ENCODE results near the gene CPLX4. TPM values are rescaled to one million over a fixed set of nuclear protein-coding genes. Genes with fewer than 3 reads are reported as not detected.

CPLX4 gene
- total RNA-seq, 1 donor from 2014 or later: not detected

GRCh38 chr18:59308248-59308937 is 10.1 kb downstream of the CPLX4 start:
- no peak for DNase-seq (ENCODE audit: low read depth, low spot score)

- DNase-seq (ENCODE audit: low read depth, low spot score): no peak
These were observed 11.8 kb downstream of the CPLX4 start for GRCh38 chr18:59306640-59307039.

- DNase-seq (ENCODE audit: low read depth, low spot score): no peak
These were observed 13.2 kb downstream of the CPLX4 start for GRCh38 chr18:59305295-59305694.

GRCh38 chr18:59303656-59304195 is 14.7 kb downstream of the CPLX4 start:
- DNase-seq (ENCODE audit: low read depth, low spot score): no peak

- DNase-seq (ENCODE audit: low read depth, low spot score): no peak
These were observed 15.4 kb downstream of the CPLX4 start for GRCh38 chr18:59303006-59303405.

- DNase-seq (ENCODE audit: low read depth, low spot score): no peak
These were observed 16.5 kb downstream of the CPLX4 start for GRCh38 chr18:59301929-59302328.

GRCh38 chr18:59300676-59301285 is 17.7 kb downstream of the CPLX4 start:
- DNase-seq (ENCODE audit: low read depth, low spot score): no peak

GRCh38 chr18:59298871-59299270 is 19.6 kb downstream of the CPLX4 start:
- DNase-seq (ENCODE audit: low read depth, low spot score): no peak

- DNase-seq (ENCODE audit: low read depth, low spot score): no peak
These were observed 25.1 kb downstream of the CPLX4 start for GRCh38 chr18:59293317-59293716.

- no peak for DNase-seq (ENCODE audit: low read depth, low spot score)
These were observed 32.1 kb downstream of the CPLX4 start for GRCh38 chr18:59286341-59286740.

GRCh38 chr18:59282341-59282740 is 36.1 kb downstream of the CPLX4 start:
- DNase-seq (ENCODE audit: low read depth, low spot score): no peak

- DNase-seq (ENCODE audit: low read depth, low spot score): no peak
These were observed 38.7 kb downstream of the CPLX4 start for GRCh38 chr18:59279722-59280121.

- no peak for DNase-seq (ENCODE audit: low read depth, low spot score)
These were observed 39.3 kb downstream of the CPLX4 start for GRCh38 chr18:59279193-59279592.

- no peak for DNase-seq (ENCODE audit: low read depth, low spot score)
These were observed 39.7 kb downstream of the CPLX4 start for GRCh38 chr18:59278793-59279192.

GRCh38 chr18:59276047-59276446 is 42.4 kb downstream of the CPLX4 start:
- DNase-seq (ENCODE audit: low read depth, low spot score): no peak

GRCh38 chr18:59275406-59275949 is 43.0 kb downstream of the CPLX4 start:
- DNase-seq (ENCODE audit: low read depth, low spot score): no peak

- no peak for DNase-seq (ENCODE audit: low read depth, low spot score)
These were observed 43.9 kb downstream of the CPLX4 start for GRCh38 chr18:59274533-59274928.

- DNase-seq (ENCODE audit: low read depth, low spot score): no peak
These were observed 44.5 kb downstream of the CPLX4 start for GRCh38 chr18:59273759-59274532.

GRCh38 chr18:59272891-59273758 is 45.3 kb downstream of the CPLX4 start, which contains the start of gene RAX:
RAX (minus strand) TSS chr18:59273454; CDS start chr18:59273206, 248 bp downstream.
- no peak for DNase-seq (ENCODE audit: low read depth, low spot score)

- no peak for DNase-seq (ENCODE audit: low read depth, low spot score)
These were observed 46.1 kb downstream of the CPLX4 start for GRCh38 chr18:59272221-59272888.

Data from pulmonary artery endothelial cell (primary cell).